ENCODE measurements around the gene TCF7L2.

Gene TCF7L2

GRCh38 chr10:113129117-113129516 lies 179.1 kb downstream of the TCF7L2 start:
- no peak for DNase-seq (ENCODE audit: low read depth)
- H3K4me3 ChIP-seq (ENCODE audit: low read depth, low read length), result no peak overlapping the region
- TF ChIP-seq CTCF (IDR thresholded peaks at IDR 0.05; ENCODE audit: control insufficient read depth, extremely low read depth, insufficient read depth), result no peak

- no peak overlapping the region for H3K4me3 ChIP-seq (ENCODE audit: low read depth, low read length)
- TF ChIP-seq CTCF (IDR thresholded peaks at IDR 0.05; ENCODE audit: control insufficient read depth, extremely low read depth, insufficient read depth), result no peak
- no peak for DNase-seq (ENCODE audit: low read depth)
Measured at GRCh38 chr10:113130014-113130641, 180.1 kb downstream of the TCF7L2 start.

- no peak overlapping the region for H3K4me3 ChIP-seq (ENCODE audit: low read depth, low read length)
- DNase-seq (ENCODE audit: low read depth), result no peak
- no peak for TF ChIP-seq CTCF (IDR thresholded peaks at IDR 0.05; ENCODE audit: control insufficient read depth, extremely low read depth, insufficient read depth)
Measured at GRCh38 chr10:113131613-113132261, 181.7 kb downstream of the TCF7L2 start.

GRCh38 chr10:113132591-113133121 lies 182.6 kb downstream of the TCF7L2 start:
- no peak for DNase-seq (ENCODE audit: low read depth)
- no peak overlapping the region for H3K4me3 ChIP-seq (ENCODE audit: low read depth, low read length)
- TF ChIP-seq CTCF (IDR thresholded peaks at IDR 0.05; ENCODE audit: control insufficient read depth, extremely low read depth, insufficient read depth), result no peak

- DNase-seq (ENCODE audit: low read depth), result no peak
- no peak for TF ChIP-seq CTCF (IDR thresholded peaks at IDR 0.05; ENCODE audit: control insufficient read depth, extremely low read depth, insufficient read depth)
Measured at GRCh38 chr10:113133497-113134115, 183.6 kb downstream of the TCF7L2 start.

GRCh38 chr10:113135025-113135424 lies 185.0 kb downstream of the TCF7L2 start:
- TF ChIP-seq CTCF (IDR thresholded peaks at IDR 0.05; ENCODE audit: control insufficient read depth, extremely low read depth, insufficient read depth), result no peak
- no peak overlapping the region for H3K4me3 ChIP-seq (ENCODE audit: low read depth, low read length)
- no peak for DNase-seq (ENCODE audit: low read depth)

More at GRCh38 chr10:113133497-113134115, 183.6 kb downstream of the TCF7L2 start:
- no peak overlapping the region for H3K4me3 ChIP-seq (ENCODE audit: low read depth, low read length)

Data from LNCaP clone FGC (cell line).